WI38 (cell line): ENCODE results near the gene DLEC1.

Experiments
- H3K4me3 ChIP-seq: 2 replicates; pipeline ENCODE4 v1.5.1; 2011; ENCODE audit warnings: low read depth, mild to moderate bottlenecking, control low read depth, low read length
- CTCF ChIP-seq: IDR thresholded peaks from 2 replicates; pipeline ENCODE4 v1.5.1; 2012; ENCODE audit warnings: low read depth, mild to moderate bottlenecking, control low read depth, low read length

DLEC1 gene

DNA sequence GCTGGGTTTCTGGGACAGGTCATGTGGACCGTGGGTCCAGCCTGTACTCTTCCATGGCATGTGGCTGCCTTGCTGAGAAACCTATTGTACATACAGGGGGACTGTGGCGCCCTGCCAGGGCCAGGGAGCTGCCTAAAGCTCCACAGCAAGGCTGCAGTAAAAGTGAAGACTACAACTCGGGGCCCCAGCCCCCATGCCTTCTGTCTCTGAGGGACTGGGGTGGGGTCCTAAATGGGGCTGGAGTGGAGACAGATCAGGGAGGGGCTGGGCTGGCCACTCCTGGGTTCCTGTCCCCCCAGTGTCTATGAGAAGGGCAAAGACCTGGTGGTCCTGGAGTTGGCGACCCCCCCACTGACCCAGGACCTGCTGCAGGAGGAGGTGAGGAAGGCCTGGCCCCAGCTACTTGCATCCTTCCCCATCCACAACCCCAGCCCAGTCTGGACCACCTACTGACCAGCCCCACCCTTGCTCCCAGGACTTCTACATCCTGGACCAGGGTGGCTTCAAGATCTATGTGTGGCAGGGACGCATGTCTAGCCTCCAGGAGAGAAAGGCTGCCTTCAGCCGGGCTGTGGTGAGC, 41.1 kb upstream of the DLEC1 start:
- no peak for TF ChIP-seq CTCF
- H3K4me3 ChIP-seq = no peak overlapping the region

DNA sequence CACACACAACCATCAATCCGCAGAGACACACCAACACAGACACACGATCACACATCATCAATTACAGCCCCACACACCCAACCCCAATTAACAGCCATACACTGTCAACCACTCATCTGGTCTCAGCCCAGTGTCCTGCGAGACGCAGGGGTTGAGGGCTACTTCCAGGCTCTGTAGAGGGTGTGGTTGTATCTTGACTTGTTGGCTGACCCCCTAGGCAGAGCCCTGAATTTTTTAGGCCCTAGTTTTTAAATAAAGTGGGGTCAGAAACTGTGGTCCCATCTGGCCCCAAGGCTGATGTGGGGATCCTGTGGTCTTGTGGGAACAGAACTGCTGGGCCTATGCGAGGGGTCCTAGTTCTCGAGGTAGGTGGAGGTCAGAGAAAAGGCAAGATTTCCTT, 39.2 kb upstream of the DLEC1 start:
- TF ChIP-seq CTCF = no peak
- H3K4me3 ChIP-seq = no peak overlapping the region

GRCh38 chr3:38000242-38000916, 38.6 kb upstream of the DLEC1 start:
- no peak for TF ChIP-seq CTCF
- H3K4me3 ChIP-seq = no peak overlapping the region

- H3K4me3 ChIP-seq = no peak overlapping the region
- no peak for TF ChIP-seq CTCF
Measured at GRCh38 chr3:38000965-38001455, 38.0 kb upstream of the DLEC1 start.

DNA sequence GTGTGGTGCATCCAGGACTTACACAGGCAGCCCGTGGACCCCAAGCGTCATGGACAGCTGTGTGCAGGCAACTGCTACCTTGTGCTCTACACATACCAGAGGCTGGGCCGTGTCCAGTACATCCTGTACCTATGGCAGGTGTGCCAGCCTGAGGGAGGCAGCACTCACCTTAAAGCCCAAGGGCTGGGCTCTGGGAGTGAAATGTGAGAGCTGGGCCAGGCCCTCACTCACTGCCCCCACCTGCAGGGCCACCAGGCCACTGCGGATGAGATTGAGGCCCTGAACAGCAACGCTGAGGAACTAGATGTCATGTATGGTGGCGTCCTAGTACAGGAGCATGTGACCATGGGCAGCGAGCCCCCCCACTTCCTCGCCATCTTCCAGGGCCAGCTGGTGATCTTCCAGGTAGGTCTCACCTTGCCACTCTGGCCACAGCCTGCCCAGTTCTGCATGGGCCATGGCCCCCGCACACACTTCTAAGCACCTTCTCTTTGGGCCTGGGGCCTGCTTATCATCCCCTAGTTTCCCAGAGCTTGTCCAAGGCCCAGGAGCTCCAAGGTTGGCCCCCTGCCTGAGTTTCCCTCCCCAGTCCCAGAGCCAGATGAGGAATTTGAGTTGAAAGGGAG, 37.4 kb upstream of the DLEC1 start:
- no peak overlapping the region for H3K4me3 ChIP-seq
- TF ChIP-seq CTCF = 0 out of 2 replicates have a peak, but pooled peaks have one; percentile 13

DNA sequence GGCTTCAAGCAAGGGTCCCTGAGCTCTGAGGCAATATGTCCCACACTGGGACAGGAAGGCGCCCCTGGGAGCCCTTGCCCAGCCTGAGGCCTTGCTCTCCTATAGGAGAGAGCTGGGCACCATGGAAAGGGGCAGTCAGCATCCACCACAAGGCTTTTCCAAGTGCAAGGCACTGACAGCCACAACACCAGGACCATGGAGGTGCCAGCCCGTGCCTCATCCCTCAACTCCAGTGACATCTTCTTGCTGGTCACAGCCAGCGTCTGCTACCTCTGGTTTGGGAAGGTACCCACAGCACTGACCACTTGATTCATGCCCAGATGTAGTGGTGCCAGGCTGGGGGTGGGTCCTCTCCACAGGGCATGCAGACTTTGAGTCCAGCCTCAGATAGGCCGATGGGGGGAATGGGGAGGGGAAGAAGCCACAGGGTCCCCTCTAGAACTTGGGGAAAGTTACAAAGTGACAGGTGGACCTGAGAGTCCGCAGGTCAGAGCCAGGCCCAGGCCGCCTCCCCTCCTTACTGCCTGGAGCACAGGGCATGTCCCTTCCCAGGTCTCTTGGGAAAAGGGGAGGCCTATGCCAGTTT, 36.6 kb upstream of the DLEC1 start:
- no peak for TF ChIP-seq CTCF
- no peak overlapping the region for H3K4me3 ChIP-seq

DNA sequence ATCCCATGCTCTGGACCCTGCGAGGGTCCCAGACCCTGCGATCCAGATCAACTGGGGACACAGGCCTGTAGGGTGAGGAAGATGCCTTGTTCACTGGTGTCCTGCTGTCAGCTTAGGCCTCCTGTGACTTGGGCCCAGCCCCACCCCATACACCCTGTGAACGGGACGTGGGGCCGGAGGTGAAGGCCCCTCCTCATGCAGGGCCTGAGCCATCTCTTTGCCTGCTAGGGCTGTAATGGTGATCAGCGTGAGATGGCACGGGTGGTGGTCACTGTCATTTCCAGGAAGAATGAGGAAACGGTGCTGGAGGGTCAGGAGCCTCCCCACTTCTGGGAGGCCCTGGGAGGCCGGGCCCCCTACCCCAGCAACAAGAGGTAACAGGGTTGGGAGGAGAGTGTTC, 36.1 kb upstream of the DLEC1 start:
- H3K4me3 ChIP-seq = no peak overlapping the region
- no peak for TF ChIP-seq CTCF
